ENCODE results near the gene DHH. TPM values are rescaled to one million over a fixed set of nuclear protein-coding genes. Genes with fewer than 3 reads are reported as not detected.

DHH gene
- total and polyA plus RNA-seq, 9 of the 15 experiments (the other 6 are each of a cell fraction or from before 2014, with no cell fraction given): 0.07 to 2.6 (median 0.54) TPM

DNA sequence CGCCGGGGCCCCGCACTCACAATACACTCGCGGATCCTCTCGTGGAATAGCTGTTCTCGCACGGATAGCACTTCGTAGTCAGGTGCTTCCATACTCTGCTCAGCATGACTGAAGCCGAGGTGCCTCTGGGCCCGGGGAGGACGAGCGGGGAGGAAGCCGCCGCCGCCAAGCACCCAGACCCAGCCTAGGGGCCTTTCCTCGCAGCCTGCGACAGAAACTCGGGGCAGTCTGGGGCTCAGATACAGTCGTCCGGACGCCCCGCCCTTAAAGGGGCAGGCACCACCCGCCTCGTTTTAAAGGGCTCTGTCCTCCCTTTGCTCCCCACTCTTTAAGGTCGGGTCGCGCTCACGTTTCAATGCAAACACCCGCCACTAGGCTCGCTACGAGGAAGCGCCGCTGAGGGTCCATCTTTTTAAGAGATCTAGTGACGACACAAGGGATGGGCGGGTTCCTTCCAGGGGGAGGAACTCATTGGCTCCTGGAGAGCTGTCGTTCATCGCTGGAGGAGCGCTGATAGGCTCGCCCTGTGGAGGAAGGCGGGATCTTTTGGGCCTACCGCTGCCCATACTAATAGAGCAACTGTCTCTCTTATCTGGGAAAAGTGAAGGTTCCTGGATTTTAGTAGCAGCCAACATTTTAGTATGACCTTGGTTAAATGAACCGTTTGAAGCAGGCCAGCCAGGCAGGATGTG lies 16.0 kb upstream of the DHH start, which contains the start of gene LMBR1L (continued):
- TF ChIP-seq GTF2F1 (IDR thresholded peaks at IDR 0.05; ENCODE audit: low read depth, low read length) (0 out of 2 replicates have a peak, but pooled peaks have one; percentile 29), TRIM28 (IDR thresholded peaks at IDR 0.05) (no peak), RNF2 (IDR thresholded peaks at IDR 0.05) (no peak), NRF1 (conservative IDR thresholded peaks at IDR 0.05 in 1 of 2, IDR thresholded peaks at IDR 0.05 in 1 of 2) (peak; percentile 62 to 63), HDAC6 (IDR thresholded peaks at IDR 0.05; ENCODE audit: low read depth, low read length) (no peak), ZNF408 (CRISPR knock-in tag; IDR thresholded peaks at IDR 0.05; ENCODE audit: low read depth) (no peak), SPI1 (IDR thresholded peaks at IDR 0.05; ENCODE audit: borderline replicate concordance, low read depth, low read length) (peak; percentile 79), POLR2G (IDR thresholded peaks at IDR 0.05; ENCODE audit: low read depth, low read length) (peak; percentile 83), SMAD4 (CRISPR knock-in tag; conservative IDR thresholded peaks at IDR 0.05) (peak; percentile 63; the same call in 1 of the 2 replicates), ZFP91 (CRISPR knock-in tag; IDR thresholded peaks at IDR 0.05) (peak; percentile 95), L3MBTL2 (IDR thresholded peaks at IDR 0.05) (peak; percentile 57), ZFX (CRISPR knock-in tag; IDR thresholded peaks at IDR 0.05) (peak; percentile 64), HNRNPH1 (optimal IDR thresholded peaks at IDR 0.05; ENCODE audit: low read depth, low read length) (no peak), ASH1L (IDR thresholded peaks at IDR 0.05; ENCODE audit: borderline replicate concordance, low read depth, partially characterized antibody) (peak; percentile 88), ZNF212 (CRISPR knock-in tag; IDR thresholded peaks at IDR 0.05) (no peak), TCF3 (CRISPR knock-in tag; IDR thresholded peaks at IDR 0.05) (no peak), POLR2B (IDR thresholded peaks at IDR 0.05; ENCODE audit: low read depth, partially characterized antibody) (no peak), E2F3 (CRISPR knock-in tag; IDR thresholded peaks at IDR 0.05) (peak; percentile 31; the same call in 1 of the 2 replicates), THAP12 (CRISPR knock-in tag; IDR thresholded peaks at IDR 0.05) (0 out of 2 replicates have a peak, but pooled peaks have one; percentile 17)
- TF ChIP-seq, protein P1, sequence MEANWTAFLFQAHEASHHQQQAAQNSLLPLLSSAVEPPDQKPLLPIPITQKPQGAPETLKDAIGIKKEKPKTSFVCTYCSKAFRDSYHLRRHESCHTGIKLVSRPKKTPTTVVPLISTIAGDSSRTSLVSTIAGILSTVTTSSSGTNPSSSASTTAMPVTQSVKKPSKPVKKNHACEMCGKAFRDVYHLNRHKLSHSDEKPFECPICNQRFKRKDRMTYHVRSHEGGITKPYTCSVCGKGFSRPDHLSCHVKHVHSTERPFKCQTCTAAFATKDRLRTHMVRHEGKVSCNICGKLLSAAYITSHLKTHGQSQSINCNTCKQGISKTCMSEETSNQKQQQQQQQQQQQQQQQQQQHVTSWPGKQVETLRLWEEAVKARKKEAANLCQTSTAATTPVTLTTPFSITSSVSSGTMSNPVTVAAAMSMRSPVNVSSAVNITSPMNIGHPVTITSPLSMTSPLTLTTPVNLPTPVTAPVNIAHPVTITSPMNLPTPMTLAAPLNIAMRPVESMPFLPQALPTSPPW (CRISPR knock-in tag; IDR thresholded peaks at IDR 0.05): peak; percentile 66
- TF ChIP-seq, protein P2, sequence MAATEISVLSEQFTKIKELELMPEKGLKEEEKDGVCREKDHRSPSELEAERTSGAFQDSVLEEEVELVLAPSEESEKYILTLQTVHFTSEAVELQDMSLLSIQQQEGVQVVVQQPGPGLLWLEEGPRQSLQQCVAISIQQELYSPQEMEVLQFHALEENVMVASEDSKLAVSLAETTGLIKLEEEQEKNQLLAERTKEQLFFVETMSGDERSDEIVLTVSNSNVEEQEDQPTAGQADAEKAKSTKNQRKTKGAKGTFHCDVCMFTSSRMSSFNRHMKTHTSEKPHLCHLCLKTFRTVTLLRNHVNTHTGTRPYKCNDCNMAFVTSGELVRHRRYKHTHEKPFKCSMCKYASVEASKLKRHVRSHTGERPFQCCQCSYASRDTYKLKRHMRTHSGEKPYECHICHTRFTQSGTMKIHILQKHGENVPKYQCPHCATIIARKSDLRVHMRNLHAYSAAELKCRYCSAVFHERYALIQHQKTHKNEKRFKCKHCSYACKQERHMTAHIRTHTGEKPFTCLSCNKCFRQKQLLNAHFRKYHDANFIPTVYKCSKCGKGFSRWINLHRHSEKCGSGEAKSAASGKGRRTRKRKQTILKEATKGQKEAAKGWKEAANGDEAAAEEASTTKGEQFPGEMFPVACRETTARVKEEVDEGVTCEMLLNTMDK (IDR thresholded peaks at IDR 0.05; ENCODE audit: borderline replicate concordance, insufficient read depth, low read depth, low read length, poor library complexity, severe bottlenecking): peak; percentile 46
